K562 (cell line): ENCODE measurements around the gene TPRG1L.

Experiments
- ELF2 ChIP-seq: fragments of 250-450 bp; sonication (Bioruptor Pico); IDR thresholded peaks from 2 replicates; pipeline ENCODE4 v1.5.0; 2021; ENCODE audit warnings: mild to moderate bottlenecking
- ZNF354B ChIP-seq: fragments of 250-450 bp; sonication (Bioruptor Pico); IDR thresholded peaks from 2 replicates; pipeline ENCODE4 v1.4.0; 2020
- TF ChIP-seq, protein P1 (sequence below): sonication (generic); formaldehyde crosslinking; IDR thresholded peaks from 2 replicates; pipeline ENCODE4 v1.8.1; 2023; ENCODE audit warnings: missing genetic modification reagents, mild to moderate bottlenecking, borderline replicate concordance

DNA sequence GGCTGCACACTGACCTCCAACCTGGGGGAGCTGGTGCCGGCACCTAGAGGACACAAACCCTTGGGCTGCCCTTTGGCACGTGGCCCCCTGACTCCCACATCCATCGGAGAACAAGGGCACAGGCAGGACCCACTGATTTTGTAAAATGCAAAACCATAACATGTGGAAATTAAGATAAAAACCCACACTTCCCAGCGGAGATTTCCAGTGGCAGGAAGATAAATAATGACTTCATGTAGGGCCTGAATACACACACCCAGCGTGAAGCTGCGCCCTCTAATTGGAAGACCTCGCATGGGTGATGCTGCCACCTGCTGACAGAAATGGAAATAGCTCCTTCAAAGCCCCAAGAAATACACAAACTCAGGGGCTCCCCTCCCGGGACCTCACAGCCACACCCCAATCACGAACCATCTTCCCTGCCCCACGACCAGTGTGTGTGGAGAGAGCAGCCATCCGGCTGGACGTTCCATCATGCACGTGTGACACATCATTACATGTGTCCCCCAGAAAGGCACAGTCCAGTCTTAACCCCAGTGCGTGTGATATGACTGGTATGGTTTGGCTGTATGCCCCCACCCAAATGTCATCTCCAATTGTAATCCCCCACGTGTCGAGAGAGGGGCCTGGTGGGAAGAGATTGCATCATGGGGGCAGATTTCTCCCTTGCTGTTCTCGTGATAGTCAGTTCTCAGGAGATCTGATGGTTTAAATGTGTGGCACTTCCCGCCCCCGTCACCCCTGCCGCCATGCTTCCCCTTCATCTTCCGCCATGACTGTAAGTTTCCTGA is 5.7 kb upstream of the TPRG1L start:
- TF ChIP-seq ZNF354B (CRISPR knock-in tag) (no peak), ELF2 (CRISPR knock-in tag) (no peak)
- TF ChIP-seq, protein P1, sequence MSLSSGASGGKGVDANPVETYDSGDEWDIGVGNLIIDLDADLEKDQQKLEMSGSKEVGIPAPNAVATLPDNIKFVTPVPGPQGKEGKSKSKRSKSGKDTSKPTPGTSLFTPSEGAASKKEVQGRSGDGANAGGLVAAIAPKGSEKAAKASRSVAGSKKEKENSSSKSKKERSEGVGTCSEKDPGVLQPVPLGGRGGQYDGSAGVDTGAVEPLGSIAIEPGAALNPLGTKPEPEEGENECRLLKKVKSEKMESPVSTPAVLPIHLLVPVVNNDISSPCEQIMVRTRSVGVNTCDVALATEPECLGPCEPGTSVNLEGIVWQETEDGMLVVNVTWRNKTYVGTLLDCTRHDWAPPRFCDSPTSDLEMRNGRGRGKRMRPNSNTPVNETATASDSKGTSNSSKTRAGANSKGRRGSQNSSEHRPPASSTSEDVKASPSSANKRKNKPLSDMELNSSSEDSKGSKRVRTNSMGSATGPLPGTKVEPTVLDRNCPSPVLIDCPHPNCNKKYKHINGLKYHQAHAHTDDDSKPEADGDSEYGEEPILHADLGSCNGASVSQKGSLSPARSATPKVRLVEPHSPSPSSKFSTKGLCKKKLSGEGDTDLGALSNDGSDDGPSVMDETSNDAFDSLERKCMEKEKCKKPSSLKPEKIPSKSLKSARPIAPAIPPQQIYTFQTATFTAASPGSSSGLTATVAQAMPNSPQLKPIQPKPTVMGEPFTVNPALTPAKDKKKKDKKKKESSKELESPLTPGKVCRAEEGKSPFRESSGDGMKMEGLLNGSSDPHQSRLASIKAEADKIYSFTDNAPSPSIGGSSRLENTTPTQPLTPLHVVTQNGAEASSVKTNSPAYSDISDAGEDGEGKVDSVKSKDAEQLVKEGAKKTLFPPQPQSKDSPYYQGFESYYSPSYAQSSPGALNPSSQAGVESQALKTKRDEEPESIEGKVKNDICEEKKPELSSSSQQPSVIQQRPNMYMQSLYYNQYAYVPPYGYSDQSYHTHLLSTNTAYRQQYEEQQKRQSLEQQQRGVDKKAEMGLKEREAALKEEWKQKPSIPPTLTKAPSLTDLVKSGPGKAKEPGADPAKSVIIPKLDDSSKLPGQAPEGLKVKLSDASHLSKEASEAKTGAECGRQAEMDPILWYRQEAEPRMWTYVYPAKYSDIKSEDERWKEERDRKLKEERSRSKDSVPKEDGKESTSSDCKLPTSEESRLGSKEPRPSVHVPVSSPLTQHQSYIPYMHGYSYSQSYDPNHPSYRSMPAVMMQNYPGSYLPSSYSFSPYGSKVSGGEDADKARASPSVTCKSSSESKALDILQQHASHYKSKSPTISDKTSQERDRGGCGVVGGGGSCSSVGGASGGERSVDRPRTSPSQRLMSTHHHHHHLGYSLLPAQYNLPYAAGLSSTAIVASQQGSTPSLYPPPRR = peak; percentile 48; the same call in 1 of the 2 replicates
